Activated CD4-positive, alpha-beta T cell treated with anti-CD3 and anti-CD28 coated beads for 48 hours (primary cell): ENCODE data around the gene LPP.
A peak's percentile ranks its signal among the peaks of the same experiment; 100 is the strongest.

Source experiments
- DNase-seq: peaks from one replicate; pipeline ENCODE4 v3.0.0-alpha.2; 2020

The LPP gene

DNA sequence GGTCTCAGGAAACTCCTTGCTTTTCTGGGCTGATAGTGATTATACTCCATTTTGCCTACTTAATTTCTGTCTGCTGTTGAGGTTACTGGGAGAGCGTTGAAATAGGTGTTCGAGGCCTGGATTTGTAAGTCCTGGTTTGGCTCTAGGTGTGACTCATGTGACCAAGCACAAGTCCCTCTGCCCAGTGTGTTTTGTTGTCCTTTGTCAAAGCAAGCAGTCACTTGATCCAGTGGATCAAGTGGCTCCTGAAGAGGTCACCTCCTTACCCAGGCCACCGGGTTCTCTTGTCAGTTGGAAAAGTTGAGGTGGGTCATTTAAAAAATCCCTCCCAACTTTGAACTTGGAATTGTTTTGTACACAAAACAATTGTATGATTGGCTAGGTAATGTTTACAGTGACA, 70.0 kb downstream of the LPP start:
- DNase-seq: no peak

DNA sequence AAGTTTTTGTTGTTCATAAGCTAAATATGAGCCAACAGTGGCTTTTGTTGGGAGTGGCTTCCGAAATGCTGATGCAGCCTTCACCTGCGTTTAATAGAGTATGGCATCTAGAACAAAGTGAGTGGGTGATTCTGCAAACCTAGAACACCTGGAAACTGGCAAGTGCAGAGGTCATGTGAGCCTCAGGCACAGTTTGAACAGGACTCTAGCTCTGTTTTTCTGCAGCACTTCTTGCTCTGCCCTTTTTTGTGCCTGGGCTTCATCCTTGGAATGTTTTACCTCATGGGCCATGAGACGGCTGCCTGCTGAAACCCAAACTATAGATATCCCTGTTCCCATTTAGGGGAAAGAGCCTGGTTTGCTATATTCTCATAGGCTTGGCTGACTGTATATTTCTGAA, 73.5 kb downstream of the LPP start:
- DNase-seq: no peak

DNA sequence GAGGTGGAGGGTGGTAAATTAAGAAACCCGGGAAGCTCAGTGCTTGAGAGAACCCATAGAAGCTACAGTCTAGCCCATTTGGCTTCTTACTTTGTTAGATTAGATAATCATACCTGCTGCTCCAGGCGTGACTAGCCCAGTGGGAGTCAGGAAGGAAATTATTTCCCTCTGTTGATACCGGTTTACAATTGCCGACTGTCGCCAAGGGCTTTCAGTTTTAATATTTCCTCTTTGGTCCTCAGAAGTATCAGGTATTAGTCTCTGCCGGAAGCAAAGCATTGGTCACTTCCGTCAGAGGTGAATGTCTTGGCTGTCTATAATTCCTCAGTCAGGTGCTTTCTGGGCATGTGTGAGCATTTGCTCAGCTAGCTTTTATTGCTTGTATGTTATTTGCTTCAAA, 75.2 kb downstream of the LPP start:
- DNase-seq: no peak

GRCh38 chr3:188229726-188230125, 75.8 kb downstream of the LPP start:
- DNase-seq: no peak

DNA sequence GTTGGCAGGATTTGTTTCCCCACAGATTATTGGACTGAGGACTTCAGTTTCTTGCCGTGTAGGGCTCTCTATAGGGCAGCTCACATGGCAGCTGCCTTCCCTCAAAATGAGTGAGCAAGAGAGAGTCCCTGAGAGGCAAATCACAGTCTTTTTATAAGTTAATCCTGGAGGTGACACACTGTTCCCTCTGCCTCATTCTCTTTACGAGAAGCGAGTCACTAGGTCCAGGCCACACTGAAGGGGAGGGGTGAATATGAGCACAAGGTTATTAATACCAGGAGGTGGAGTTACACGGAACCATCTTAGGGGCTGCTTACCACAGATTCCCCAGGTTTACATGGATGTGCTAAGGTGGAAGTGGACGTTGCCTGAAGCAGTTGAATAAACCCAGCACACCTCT, 77.0 kb downstream of the LPP start:
- DNase-seq: no peak

DNA sequence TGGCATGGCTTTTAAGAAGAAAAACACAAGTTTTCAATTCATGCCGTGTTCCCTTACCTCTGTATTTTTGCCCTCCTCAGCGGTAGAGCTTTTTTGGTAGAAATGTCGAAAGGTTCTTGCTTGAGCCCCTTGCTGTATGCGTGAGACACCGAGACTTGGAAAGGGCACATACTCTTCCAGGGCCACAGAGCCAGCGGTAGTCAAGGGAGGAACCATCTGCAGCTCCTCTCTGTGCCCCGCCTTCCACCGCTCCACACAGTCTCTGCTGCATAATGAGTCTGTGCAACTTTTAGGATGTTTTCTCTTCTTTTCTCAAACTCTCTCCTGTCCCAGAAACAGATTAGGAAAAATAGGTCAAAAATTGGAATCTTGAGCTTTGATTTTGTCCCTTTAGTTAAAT, 77.5 kb downstream of the LPP start:
- DNase-seq: no peak

DNA sequence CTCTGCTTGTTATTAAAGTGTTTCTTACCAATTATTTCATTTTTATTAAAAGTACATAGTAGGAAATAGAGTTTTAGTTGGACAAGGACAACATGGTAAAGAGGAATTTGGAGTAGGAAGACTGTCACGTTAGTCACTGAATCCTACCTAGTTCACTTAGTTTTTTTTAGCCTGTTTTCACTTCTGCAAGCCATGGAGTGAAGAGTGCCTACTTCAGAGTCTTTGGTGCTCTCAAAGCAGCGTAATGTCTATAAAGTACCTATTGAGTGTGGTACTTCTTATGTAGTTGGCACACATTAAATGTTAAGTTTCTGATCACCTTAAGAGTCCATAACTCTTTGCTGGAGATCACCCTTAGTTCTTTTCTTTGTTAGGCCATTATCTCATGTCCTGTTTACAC, 78.7 kb downstream of the LPP start:
- no peak for DNase-seq

DNA sequence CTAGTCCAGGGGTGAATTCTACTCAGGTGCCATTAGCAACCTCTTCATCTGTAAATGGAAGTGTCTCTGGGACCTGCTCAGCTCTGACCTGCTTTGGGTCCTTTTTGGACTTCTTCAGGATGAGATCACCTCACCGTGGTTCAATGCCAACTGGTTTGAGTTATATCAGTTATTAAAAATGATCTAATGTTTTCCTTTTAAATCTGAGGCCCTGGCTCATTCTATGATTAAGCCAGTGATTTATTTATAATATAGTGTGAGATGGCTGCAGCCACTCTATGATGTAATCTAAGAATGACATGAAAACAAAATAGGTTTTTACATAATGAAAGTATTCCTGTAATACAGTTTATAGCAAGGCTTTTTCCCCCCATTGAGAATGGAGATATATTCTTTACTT, 79.4 kb downstream of the LPP start:
- DNase-seq: no peak

GRCh38 chr3:188234132-188234531, 80.2 kb downstream of the LPP start:
- DNase-seq: no peak

DNA sequence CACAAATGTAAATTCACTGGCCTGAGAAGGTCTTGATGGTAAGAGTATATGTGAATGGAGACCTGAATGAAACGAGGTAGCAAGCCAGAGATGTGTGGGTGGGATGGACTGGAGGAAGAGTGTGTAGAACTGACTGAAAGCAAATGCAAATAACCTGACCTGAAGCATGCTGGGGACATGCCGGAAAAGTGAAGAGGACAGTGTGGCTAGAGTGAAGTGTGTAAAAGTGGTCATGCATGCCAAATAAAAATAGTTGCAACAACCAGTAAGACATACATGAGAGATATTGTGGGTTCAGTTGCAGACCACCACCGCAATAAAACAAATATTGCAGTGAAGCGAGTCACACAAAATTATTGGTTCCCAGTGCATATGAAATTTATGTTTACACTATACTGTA, 82.3 kb downstream of the LPP start:
- no peak for DNase-seq

- DNase-seq: no peak
These were observed 85.1 kb downstream of the LPP start for GRCh38 chr3:188239035-188239434.

- no peak for DNase-seq
These were observed 85.6 kb downstream of the LPP start for GRCh38 chr3:188239577-188239976.

GRCh38 chr3:188240189-188240981, 86.4 kb downstream of the LPP start:
- no peak for DNase-seq

GRCh38 chr3:188241072-188241471, 87.1 kb downstream of the LPP start:
- DNase-seq: no peak

DNA sequence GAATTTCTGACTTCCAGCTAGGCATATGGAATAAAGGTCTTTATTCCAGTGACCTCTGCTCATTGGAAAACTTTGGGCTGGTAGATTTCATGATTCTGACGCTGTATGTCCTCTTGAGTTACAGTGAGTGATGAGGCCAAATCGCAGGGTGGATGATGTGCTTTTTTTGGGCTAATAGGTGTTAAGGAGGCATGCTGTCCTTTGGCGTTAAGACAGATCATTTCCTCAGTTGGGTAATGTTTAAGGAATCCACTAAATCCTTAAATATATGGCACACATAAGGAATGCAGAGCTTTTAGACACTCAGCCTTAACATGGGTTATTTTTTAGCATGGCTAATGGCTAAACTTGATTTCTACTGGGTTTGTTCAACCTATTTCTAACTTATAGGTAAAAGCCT, 87.9 kb downstream of the LPP start:
- DNase-seq: no peak

DNA sequence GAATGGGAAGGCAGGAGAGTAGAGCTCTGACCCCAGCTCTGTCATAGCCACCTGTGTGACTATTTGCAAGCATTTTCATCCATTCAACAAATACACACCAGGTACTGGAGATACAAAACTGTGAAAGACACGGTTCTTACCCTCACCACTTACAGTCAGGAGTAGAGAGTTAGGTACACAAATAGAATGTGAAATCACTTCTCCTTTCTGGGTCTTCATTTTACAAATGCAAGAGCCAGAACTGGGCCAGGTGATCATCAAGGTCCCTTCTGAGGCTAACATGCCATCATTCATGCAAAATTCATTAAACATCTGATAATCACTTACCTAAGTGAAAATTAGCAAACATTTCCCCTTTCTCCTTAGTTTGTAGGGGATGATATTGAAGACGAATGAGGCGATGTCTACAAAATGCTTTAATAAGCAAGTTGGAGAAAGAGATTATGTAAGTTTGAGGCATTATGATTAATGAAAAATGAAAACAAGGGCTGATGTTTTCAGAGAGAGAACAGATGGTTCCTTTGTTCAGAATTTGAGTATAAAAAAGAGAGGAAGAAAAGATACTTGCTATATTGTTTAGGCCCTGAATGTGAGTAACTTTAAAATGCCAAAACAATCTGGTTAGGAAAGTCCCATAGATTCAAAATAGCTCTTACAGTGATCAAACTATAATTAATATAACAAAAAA, 88.6 kb downstream of the LPP start:
- no peak for DNase-seq

- no peak for DNase-seq
These were observed 89.3 kb downstream of the LPP start for GRCh38 chr3:188243124-188243795.

DNA sequence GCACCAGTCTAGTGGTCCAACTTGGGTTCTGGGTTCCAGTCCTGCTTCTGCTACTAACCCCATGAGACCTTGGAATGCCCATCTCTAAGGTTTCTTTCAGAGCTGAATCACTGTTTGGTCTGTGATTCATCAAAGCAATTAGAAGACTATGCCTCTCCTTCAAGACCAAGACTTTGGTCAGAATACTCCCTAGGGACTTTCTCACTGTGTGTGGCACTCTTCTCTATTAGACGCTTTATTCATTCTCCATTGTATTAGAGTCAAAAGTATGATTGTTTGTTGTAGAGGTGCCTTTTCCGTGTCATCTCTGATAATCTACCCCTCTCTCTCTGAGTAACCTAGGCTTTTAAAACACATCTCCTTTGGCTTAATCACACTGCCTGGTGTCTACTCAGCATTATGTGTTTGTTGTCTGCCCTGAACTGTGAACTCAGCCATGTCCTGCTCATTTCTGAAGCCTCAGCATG, 90.5 kb downstream of the LPP start:
- no peak for DNase-seq

DNA sequence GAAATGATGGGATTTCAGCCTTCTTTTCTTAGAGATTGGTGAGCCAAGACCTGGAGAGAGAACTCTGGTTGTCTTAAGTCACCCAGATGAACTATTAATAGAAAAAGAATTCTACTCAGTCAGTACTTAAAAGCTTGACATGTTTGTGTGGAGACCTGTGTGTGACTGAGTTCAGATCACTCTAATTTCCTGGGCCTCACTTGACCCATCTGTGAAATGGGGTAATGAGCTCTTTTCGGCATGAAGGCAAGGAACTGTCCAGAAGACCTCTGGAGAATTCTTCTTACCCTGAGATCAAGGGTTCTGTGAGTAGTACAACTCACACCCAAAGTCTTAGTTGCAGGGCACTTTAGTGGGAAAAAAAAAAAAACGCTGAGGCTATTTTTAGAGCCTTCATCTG, 92.9 kb downstream of the LPP start:
- DNase-seq: no peak

DNA sequence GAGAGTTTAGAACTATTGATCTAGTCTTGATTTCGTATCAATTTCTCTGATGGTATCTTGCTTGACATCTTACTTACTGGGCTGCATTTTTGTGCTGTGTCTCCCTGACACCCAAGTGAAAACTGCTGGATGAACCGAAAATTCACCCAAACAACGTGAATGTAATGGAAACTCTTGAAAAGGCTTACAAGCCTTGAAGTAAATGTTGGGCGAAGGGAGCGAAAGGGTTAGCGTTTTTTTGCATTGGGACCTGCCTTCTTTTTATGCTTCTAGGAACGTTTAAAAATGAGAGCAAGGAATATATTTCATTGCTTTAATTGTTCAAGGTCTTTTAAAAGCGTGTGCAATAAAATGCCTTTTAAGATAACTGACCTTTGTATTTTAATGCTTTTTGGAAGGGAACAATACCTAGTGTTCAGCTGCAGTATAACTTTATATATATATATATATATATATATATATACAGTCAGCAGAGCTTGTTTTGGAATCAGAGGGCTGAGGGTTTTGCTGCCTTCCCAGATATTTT, 94.1 kb downstream of the LPP start:
- no peak for DNase-seq

- no peak for DNase-seq
These were observed 99.3 kb downstream of the LPP start for GRCh38 chr3:188253123-188253793.

GRCh38 chr3:188253800-188254452, 100.0 kb downstream of the LPP start:
- peak; percentile 33 for DNase-seq
